AG04449 (cell line): ENCODE data around the gene SH3PXD2A.

Experiments used
- CTCF ChIA-PET: fragments of 350-600 bp; formaldehyde crosslinking; extraction: SDS; loops from one replicate; lab custom pipeline; 2021; ENCODE audit warnings: antibody characterized with exemption; lab: Yijun Ruan, JAX
- POLR2A ChIA-PET: fragments of 400-600, 350-600 bp; formaldehyde crosslinking; extraction: SDS; loops from one replicate; lab custom pipeline; 2020; ENCODE audit warnings: antibody characterized with exemption, inconsistent platforms; lab: Yijun Ruan, JAX
- DNase-seq: peaks from one replicate; pipeline ENCODE4 v3.0.0-alpha.2; 2010; ENCODE audit warnings: low read depth, low spot score
- H3K4me3 ChIP-seq: 2 replicates; pipeline ENCODE4 v1.5.1; 2011; ENCODE audit warnings: low read depth, mild to moderate bottlenecking, control low read depth, low read length
- CTCF ChIP-seq: IDR thresholded peaks from one replicate; pipeline ENCODE4 v1.5.1; 2011; ENCODE audit warnings: mild to moderate bottlenecking, moderate library complexity, low read length, control low read depth, inconsistent platforms; ENCODE audit not compliant: insufficient read depth; ENCODE audit errors: missing control alignments

The SH3PXD2A gene

GRCh38 chr10:103745341-103746247, 109.8 kb downstream of the SH3PXD2A start:
- ChIA-PET CTCF (interaction anchor here (0.8 to 3.2 kb wide), 2 partner anchors 8 to 20 kb away, joined by 4 to 20 read pairs; no protein-coding TSS in a partner anchor), POLR2A (no interaction called here)
- DNase-seq: no peak
- no peak overlapping the region for H3K4me3 ChIP-seq
- TF ChIP-seq CTCF: no peak

GRCh38 chr10:103742824-103743223, 112.6 kb downstream of the SH3PXD2A start:
- ChIA-PET CTCF (interaction anchor here (0.5 to 3.2 kb wide), 3 partner anchors 10 to 110 kb away, joined by 3 to 20 read pairs (median 3); no protein-coding TSS in a partner anchor), POLR2A (no interaction called here)
- no peak for DNase-seq
- no peak for TF ChIP-seq CTCF
- no peak overlapping the region for H3K4me3 ChIP-seq

GRCh38 chr10:103740611-103741010, 114.8 kb downstream of the SH3PXD2A start:
- no peak for TF ChIP-seq CTCF
- ChIA-PET CTCF (interaction anchor here (1.0 to 3.7 kb wide), 8 partner anchors 8 to 145 kb away, joined by 5 to 10 read pairs (median 6); no protein-coding TSS in a partner anchor), POLR2A (interaction anchor here (2.4 kb wide), 1 partner anchor 18 kb away, joined by 9 read pairs; no protein-coding TSS in a partner anchor)
- DNase-seq: no peak
- no peak overlapping the region for H3K4me3 ChIP-seq

GRCh38 chr10:103739039-103739764, 116.2 kb downstream of the SH3PXD2A start:
- ChIA-PET POLR2A (interaction anchor here (0.6 to 2.4 kb wide), 4 partner anchors 19 to 294 kb away, joined by 3 to 9 read pairs (median 4); no protein-coding TSS in a partner anchor), CTCF (interaction anchor here (0.9 to 3.7 kb wide), 13 partner anchors 10 to 382 kb away, joined by 3 to 10 read pairs (median 5); no protein-coding TSS in a partner anchor)
- no peak for TF ChIP-seq CTCF
- H3K4me3 ChIP-seq: peak overlapping the region; percentile 32
- peak; percentile 84 for DNase-seq

- no peak overlapping the region for H3K4me3 ChIP-seq
- no peak for TF ChIP-seq CTCF
- ChIA-PET CTCF (interaction anchor here (1.1 to 3.7 kb wide), 8 partner anchors 10 to 383 kb away, joined by 3 to 10 read pairs (median 4); no protein-coding TSS in a partner anchor), POLR2A (interaction anchor here (1.1 to 2.4 kb wide), 2 partner anchors 21 to 41 kb away, joined by 3 to 9 read pairs; no protein-coding TSS in a partner anchor)
- DNase-seq: no peak
Observed at GRCh38 chr10:103737735-103738367, 117.5 kb downstream of the SH3PXD2A start.
